CD14-positive monocyte (primary cell): ENCODE measurements around the gene ARHGEF18. TPM values are rescaled to one million over a fixed set of nuclear protein-coding genes. Genes with fewer than 3 reads are reported as not detected.

Source experiments
- DNase-seq, 3 donors: peaks; one replicate each; pipeline ENCODE4 v3.0.0-alpha.2; 2011 to 2022
- H2AFZ ChIP-seq: 2 replicates; pipeline ENCODE4 v1.6.0; 2012; ENCODE audit warnings: mild to moderate bottlenecking, low read depth, low read length, inconsistent platforms; ENCODE audit not compliant: insufficient read depth, poor library complexity, severe bottlenecking
- H3K27ac ChIP-seq, 2 donors: 1 replicate in 1 of 2; 2 replicates in 1 of 2; pipeline ENCODE4 v1.5.1; 2012 to 2013; ENCODE audit warnings: low read length in 2 of 2, control low read depth in 1 of 2, inconsistent platforms in 1 of 2, low read depth in 1 of 2, mild to moderate bottlenecking in 1 of 2
- H3K27me3 ChIP-seq, 2 donors: one replicate each; pipeline versions ENCODE4 v1.6.0 to v1.6.1; 2011 to 2013; ENCODE audit warnings: low read length in 2 of 2; ENCODE audit not compliant: control insufficient read depth in 2 of 2, insufficient read depth in 2 of 2
- H3K36me3 ChIP-seq, 2 donors: replicated peaks in 1 of 2; 1 replicate in 1 of 2; 2 replicates in 1 of 2; pipeline versions ENCODE4 v1.5.1 to v1.6.1; 2012 to 2013; ENCODE audit warnings: low read length in 2 of 2, control low read depth in 1 of 2, inconsistent platforms in 1 of 2, mild to moderate bottlenecking in 1 of 2; ENCODE audit not compliant: insufficient read depth in 2 of 2, control insufficient read depth in 1 of 2
- H3K4me1 ChIP-seq, 2 donors: 1 replicate in 1 of 2; 2 replicates in 1 of 2; pipeline versions ENCODE4 v1.5.1 to v1.6.1; 2012 to 2013; ENCODE audit warnings: low read length in 2 of 2, control low read depth in 1 of 2, inconsistent platforms in 1 of 2, mild to moderate bottlenecking in 1 of 2, moderate library complexity in 1 of 2; ENCODE audit not compliant: insufficient read depth in 2 of 2, control insufficient read depth in 1 of 2
- H3K4me2 ChIP-seq: replicated peaks from 2 replicates; pipeline ENCODE3; 2012; ENCODE audit warnings: low read length, moderate library complexity, mild to moderate bottlenecking; ENCODE audit not compliant: poor library complexity, severe bottlenecking; ENCODE audit errors: extremely low read depth
- H3K4me3 ChIP-seq, 3 experiments: fragments of 200-600 bp in 1 of 3; sonication (generic) in 1 of 3; replicated peaks in 1 of 3; 1 replicate in 2 of 3; 2 replicates in 1 of 3; pipeline ENCODE4 v1.5.1; 2011 to 2013; ENCODE audit warnings: low read length in 3 of 3, mild to moderate bottlenecking in 3 of 3, control low read depth in 2 of 3, low read depth in 2 of 3, inconsistent platforms in 1 of 3, moderate library complexity in 1 of 3
- H3K79me2 ChIP-seq: 2 replicates; pipeline ENCODE4 v1.6.0; 2012; ENCODE audit warnings: mild to moderate bottlenecking, control low read depth, inconsistent platforms, low read length, moderate library complexity; ENCODE audit not compliant: insufficient read depth
- H3K9ac ChIP-seq: 2 replicates; pipeline ENCODE4 v1.6.0; 2017; ENCODE audit warnings: low read length, mild to moderate bottlenecking; ENCODE audit not compliant: insufficient read depth, poor library complexity, severe bottlenecking
- H3K9me3 ChIP-seq, 2 donors: replicated peaks in 1 of 2; 1 replicate in 1 of 2; 2 replicates in 1 of 2; pipeline versions ENCODE4 v1.5.1 to v1.6.1; 2012 to 2013; ENCODE audit warnings: low read length in 2 of 2, control low read depth in 1 of 2; ENCODE audit not compliant: control insufficient read depth in 1 of 2, insufficient read depth in 1 of 2
- H4K20me1 ChIP-seq: 2 replicates; pipeline ENCODE4 v1.6.0; 2012; ENCODE audit warnings: mild to moderate bottlenecking, low read length, control low read depth, moderate library complexity; ENCODE audit not compliant: insufficient read depth
- H3K27ac Mint-ChIP-seq, 7 donors: one replicate each; pipeline ENCODE4 v1.8.0; 2020; ENCODE audit warnings: mild to moderate bottlenecking in 7 of 7, mixed read lengths in 7 of 7, moderate library complexity in 6 of 7, inconsistent platforms in 2 of 7
- H3K27me3 Mint-ChIP-seq, 3 donors: one replicate each; pipeline ENCODE4 v1.8.0; 2021 to 2022; ENCODE audit warnings: low read depth in 3 of 3, mild to moderate bottlenecking in 3 of 3, mixed read lengths in 3 of 3, moderate library complexity in 3 of 3, inconsistent platforms in 1 of 3
- H3K36me3 Mint-ChIP-seq, 2 donors: one replicate each; pipeline ENCODE4 v1.8.0; 2020; ENCODE audit warnings: mixed read lengths in 2 of 2, inconsistent platforms in 1 of 2, mild to moderate bottlenecking in 1 of 2
- H3K4me1 Mint-ChIP-seq: one replicate; pipeline ENCODE4 v1.8.0; 2020; ENCODE audit warnings: mild to moderate bottlenecking, mixed read lengths
- H3K4me3 Mint-ChIP-seq, 2 donors: one replicate each; pipeline ENCODE4 v1.8.0; 2020; ENCODE audit warnings: mild to moderate bottlenecking in 2 of 2, mixed read lengths in 2 of 2, moderate library complexity in 1 of 2
- H3K9me3 Mint-ChIP-seq, 7 donors: one replicate each; pipeline ENCODE4 v1.8.0; 2020 to 2022; ENCODE audit warnings: mixed read lengths in 7 of 7, mild to moderate bottlenecking in 6 of 7, moderate library complexity in 6 of 7, inconsistent platforms in 2 of 7
- CTCF ChIP-seq: fragments of 200-600 bp; IDR thresholded peaks from one replicate; pipeline ENCODE4 v1.8.0; 2022; ENCODE audit warnings: antibody characterized with exemption, mild to moderate bottlenecking
- WGBS: methylation state at CpG from one replicate; pipeline ENCODE4 v1.1.5; 2013; ENCODE audit warnings: missing lambda C conversion rate; ENCODE audit not compliant: insufficient coverage; 5-methylcytosine and 5-hydroxymethylcytosine counted together
- intact Hi-C, 2 donors: fragments of 100-400 bp; cut with micrococcal nuclease; formaldehyde crosslinking; loops; one replicate each; pipeline versions ENCODE4 v1.15.0 to v1.15.1; 2023
- polyA plus RNA-seq, 3 donors: library from polyadenylated mRNA; depleted of rRNA in 1 of 3; unstranded in 2 of 3; stranded (reverse) in 1 of 3; fragments of 300-500 nt in 2 of 3; fragments of >200 nt in 1 of 3; fragmentation: Illumina TruSeq in 2 of 3; gene quantifications; 1 replicate in 2 of 3; 2 replicates in 1 of 3; pipeline ENCODE4 v1.2.3, GENCODE V29; 2012 to 2021

ARHGEF18 gene
- polyA plus RNA-seq, 3 donors = 0.46 to 18.9 (median 0.87) TPM

- H3K4me1 Mint-ChIP-seq = peaks cover 23% of the 10 kb centered on the region
- no peak for DNase-seq
- peaks cover 66 to 90% of the 10 kb centered on the region in 2 donors for H3K36me3 Mint-ChIP-seq
- H3K27me3 Mint-ChIP-seq = peaks cover 0 to 2% (median 0%) of the 10 kb centered on the region in 3 donors
- no peak overlapping the region for H3K4me3 ChIP-seq
- H3K79me2 ChIP-seq = peaks cover 36% of the 10 kb centered on the region
- peaks cover 61% of the 10 kb centered on the region for H4K20me1 ChIP-seq
- H2AFZ ChIP-seq = no peak overlapping the region
- H3K27me3 ChIP-seq = no peaks in the 10 kb centered on the region
- no peaks in the 10 kb centered on the region for H3K9me3 Mint-ChIP-seq
- H3K4me2 ChIP-seq = no peak overlapping the region
- peaks cover 20% of the 10 kb centered on the region in 2 donors for H3K4me1 ChIP-seq
- H3K9me3 ChIP-seq = no peaks in the 10 kb centered on the region
- H3K36me3 ChIP-seq = peaks cover 63 to 91% of the 10 kb centered on the region in 2 donors
- H3K9ac ChIP-seq = no peak overlapping the region
- TF ChIP-seq CTCF = no peak
- 93% methylated on average over 7 of the region's 7 CpGs for WGBS
- intact Hi-C loops = no loop called here
- H3K4me3 Mint-ChIP-seq = no peak overlapping the region
- peak overlapping the region in 1 of 2 donors; percentile 65 for H3K27ac ChIP-seq
- H3K27ac Mint-ChIP-seq = peak overlapping the region in 2 of 7 donors; percentile 25 to 74
Observed at GRCh38 chr19:7383284-7383683, 34.5 kb downstream of the ARHGEF18 start.

DNA sequence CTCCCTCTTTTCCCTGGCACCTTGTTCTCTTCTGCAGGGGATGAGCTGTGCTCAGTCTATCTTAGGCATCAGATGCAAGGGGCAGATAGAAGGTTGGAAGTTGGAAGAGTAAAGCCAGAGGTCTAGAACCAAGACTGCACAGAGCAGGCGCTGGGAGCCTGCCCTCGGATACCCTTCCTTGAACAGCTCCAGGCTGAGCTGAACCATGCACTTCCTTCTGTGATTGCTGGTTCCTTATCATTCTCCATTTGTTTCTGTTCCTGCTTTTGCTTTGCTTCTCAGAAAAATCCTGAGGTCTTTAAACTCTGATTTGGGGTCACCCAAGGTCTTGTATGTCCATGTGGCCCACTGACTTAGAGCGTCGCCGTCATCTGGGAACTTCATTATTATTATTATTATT, 36.3 kb downstream of the ARHGEF18 start:
- peaks cover 23% of the 10 kb centered on the region for H3K4me1 Mint-ChIP-seq
- Histone ChIP-seq H3K4me3 (no peak overlapping the region), H3K9ac (no peak overlapping the region), H3K79me2 (peaks cover 41% of the 10 kb centered on the region), H3K36me3 (peaks cover 66 to 91% of the 10 kb centered on the region in 2 donors), H2AFZ (no peak overlapping the region), H3K27me3 (no peaks in the 10 kb centered on the region), H3K4me1 (peaks cover 20% of the 10 kb centered on the region in 2 donors), H4K20me1 (peaks cover 62% of the 10 kb centered on the region), H3K27ac (peak overlapping the region; percentile 50 to 65), H3K4me2 (no peak overlapping the region), H3K9me3 (no peaks in the 10 kb centered on the region)
- no peak for DNase-seq
- intact Hi-C loops = no loop called here
- H3K36me3 Mint-ChIP-seq = peaks cover 63 to 90% of the 10 kb centered on the region in 2 donors
- TF ChIP-seq CTCF = no peak
- H3K27ac Mint-ChIP-seq = peak overlapping the region in 5 of 7 donors; percentile 48 to 81 (median 63)
- H3K4me3 Mint-ChIP-seq = peak overlapping the region in 1 of 2 donors; percentile 24
- WGBS = 19% methylated on average over 2 of the region's 5 CpGs
- H3K9me3 Mint-ChIP-seq = no peaks in the 10 kb centered on the region
- H3K27me3 Mint-ChIP-seq = no peaks in the 10 kb centered on the region
